ENCODE results near the gene HHLA2.

DNA sequence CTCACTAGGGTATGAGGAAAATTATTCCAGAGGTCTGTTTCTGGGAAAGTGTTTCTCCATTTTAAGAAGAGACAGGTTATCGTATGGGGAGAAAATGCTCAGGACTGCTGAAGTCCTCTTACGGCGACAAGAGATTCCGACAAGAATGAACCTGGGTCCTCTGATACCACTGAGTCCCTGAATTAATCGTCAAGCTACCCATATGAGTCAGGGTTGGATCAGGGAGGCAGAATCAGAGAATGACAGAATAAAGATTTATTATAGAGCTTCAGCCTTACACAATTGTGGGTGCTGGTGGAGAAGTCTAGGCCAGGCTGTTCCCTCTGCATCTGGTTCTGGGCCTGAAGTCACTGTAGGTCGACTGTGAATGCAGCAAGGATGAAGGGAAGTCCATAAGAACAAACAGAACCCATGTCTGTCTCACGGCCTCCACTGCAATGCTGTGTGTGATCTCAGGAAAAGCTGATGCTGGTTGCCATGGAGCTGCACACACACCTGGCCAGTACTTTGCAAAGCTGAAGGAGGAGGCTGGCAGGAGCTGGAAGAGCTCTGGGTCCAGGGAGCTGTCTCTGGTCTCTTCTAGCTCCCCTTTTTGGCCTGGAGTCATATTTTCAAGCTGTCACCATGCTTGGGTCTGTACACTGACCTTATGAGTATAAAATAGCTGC is 83.9 kb downstream of the HHLA2 start:
- TF ChIP-seq POLR2A (IDR thresholded peaks at IDR 0.05) (no peak), CTCF (IDR thresholded peaks at IDR 0.05) (no peak)

Data from body of pancreas (tissue), 4 donors.